Measurements from ENCODE around the gene PLA2G4E. TPM values are rescaled to one million over a fixed set of nuclear protein-coding genes. Genes with fewer than 3 reads are reported as not detected.

Gene PLA2G4E
- total RNA-seq, 1 experiment from 2014 or later = not detected

GRCh38 chr15:42048080-42048820 is 27.4 kb upstream of the PLA2G4E start:
- DNase-seq (ENCODE audit: low read depth, low spot score) (no peak), ATAC-seq (no peak)
- Histone ChIP-seq H3K4me2 (ENCODE audit: low read length) (no peak overlapping the region), H3K9ac (ENCODE audit: low read length) (no peak overlapping the region), H3K27ac (ENCODE audit: low read depth, low read length) (no peak overlapping the region), H3K27me3 (ENCODE audit: insufficient read depth, low read length) (no peaks in the 10 kb centered on the region), H4K20me1 (ENCODE audit: insufficient read depth) (no peaks in the 10 kb centered on the region), H3K36me3 (ENCODE audit: control insufficient read depth in 1 of 2, insufficient read depth in 2 of 2, low read length in 2 of 2) (no peaks in the 10 kb centered on the region), H3K4me3 (replicated peaks in 1 of 2; ENCODE audit: low read depth in 1 of 2, low read length in 2 of 2) (no peak overlapping the region), H3K4me1 (ENCODE audit: control insufficient read depth in 1 of 2, insufficient read depth in 2 of 2, low read length in 2 of 2) (no peaks in the 10 kb centered on the region), H2AFZ (ENCODE audit: low read depth, low read length, poor library complexity, severe bottlenecking) (no peak overlapping the region), H3K9me2 (ENCODE audit: insufficient read depth) (no peaks in the 10 kb centered on the region), H3K9me3 (ENCODE audit: control insufficient read depth in 1 of 2, insufficient read depth in 1 of 2, low read depth in 1 of 2, low read length in 2 of 2) (no peaks in the 10 kb centered on the region), H3K79me2 (ENCODE audit: insufficient read depth, low read length) (no peaks in the 10 kb centered on the region)
- CTCF ChIA-PET = no interaction called here
- BruUV-seq (replicated peaks) = no TSS peak
- intact Hi-C loops (cut with micrococcal nuclease) = no loop called here
- RAD21 ChIA-PET (ENCODE audit: low non-redundant PET in 1 of 2, low total read pairs in 2 of 2, uncharacterized antibody in 2 of 2, unreplicated experiment in 2 of 2) = no interaction called here
- POLR2A ChIA-PET = no interaction called here
- no peak for TF ChIP-seq ATF3 (IDR thresholded peaks at IDR 0.05)
- TF ChIP-seq SP1 (IDR thresholded peaks at IDR 0.05; ENCODE audit: low read depth) = no peak
- TF ChIP-seq CTCF (IDR thresholded peaks at IDR 0.05 in 2 of 3, conservative IDR thresholded peaks at IDR 0.05 in 1 of 3; ENCODE audit: borderline replicate concordance in 1 of 3, insufficient read depth in 1 of 3, low read depth in 2 of 3, low read length in 2 of 3) = no peak
- no peak for TF ChIP-seq EGR1 (IDR thresholded peaks at IDR 0.05; ENCODE audit: low read depth)
- no peak for TF ChIP-seq MAX (IDR thresholded peaks at IDR 0.05)
- TF ChIP-seq ZFX (IDR thresholded peaks at IDR 0.05) = no peak

- no peaks in the 10 kb centered on the region for H3K36me3 ChIP-seq (ENCODE audit: control insufficient read depth in 1 of 2, insufficient read depth in 2 of 2, low read length in 2 of 2)
- DNase-seq (ENCODE audit: low read depth, low spot score) (no peak), ATAC-seq (no peak)
- H2AFZ ChIP-seq (ENCODE audit: low read depth, low read length, poor library complexity, severe bottlenecking) = no peak overlapping the region
- no peaks in the 10 kb centered on the region for H3K79me2 ChIP-seq (ENCODE audit: insufficient read depth, low read length)
- H3K27me3 ChIP-seq (ENCODE audit: insufficient read depth, low read length) = no peaks in the 10 kb centered on the region
- H3K9ac ChIP-seq (ENCODE audit: low read length) = no peak overlapping the region
- no peaks in the 10 kb centered on the region for H4K20me1 ChIP-seq (ENCODE audit: insufficient read depth)
- no peaks in the 10 kb centered on the region for H3K9me3 ChIP-seq (ENCODE audit: control insufficient read depth in 1 of 2, insufficient read depth in 1 of 2, low read depth in 1 of 2, low read length in 2 of 2)
- ChIA-PET CTCF (no interaction called here), RAD21 (ENCODE audit: low non-redundant PET in 1 of 2, low total read pairs in 2 of 2, uncharacterized antibody in 2 of 2, unreplicated experiment in 2 of 2) (no interaction called here), POLR2A (no interaction called here)
- no peaks in the 10 kb centered on the region for H3K9me2 ChIP-seq (ENCODE audit: insufficient read depth)
- no TSS peak for BruUV-seq (replicated peaks)
- no peak overlapping the region for H3K4me2 ChIP-seq (ENCODE audit: low read length)
- intact Hi-C loops (cut with micrococcal nuclease) = no loop called here
- H3K4me1 ChIP-seq (ENCODE audit: control insufficient read depth in 1 of 2, insufficient read depth in 2 of 2, low read length in 2 of 2) = no peaks in the 10 kb centered on the region
- no peak overlapping the region for H3K27ac ChIP-seq (ENCODE audit: low read depth, low read length)
- H3K4me3 ChIP-seq (replicated peaks in 1 of 2; ENCODE audit: low read depth in 1 of 2, low read length in 2 of 2) = no peak overlapping the region
- TF ChIP-seq JUND (IDR thresholded peaks at IDR 0.05) = no peak
- TF ChIP-seq ATF3 (IDR thresholded peaks at IDR 0.05) = no peak
- TF ChIP-seq EZH2 (IDR thresholded peaks at IDR 0.05) = no peak
- TF ChIP-seq TCF7L2 (IDR thresholded peaks at IDR 0.05; ENCODE audit: borderline replicate concordance, extremely low read depth, insufficient read depth, insufficient read length) = no peak
- TF ChIP-seq POLR2A (IDR thresholded peaks at IDR 0.05; ENCODE audit: borderline replicate concordance, extremely low read depth, insufficient read depth, insufficient read length) = no peak
- TF ChIP-seq MAX (IDR thresholded peaks at IDR 0.05) = no peak
- TF ChIP-seq ZNF274 (IDR thresholded peaks at IDR 0.05; ENCODE audit: low read depth, low read length) = no peak
- no peak for TF ChIP-seq ELF1 (IDR thresholded peaks at IDR 0.05; ENCODE audit: borderline replicate concordance, low read depth)
- TF ChIP-seq REST (IDR thresholded peaks at IDR 0.05; ENCODE audit: low read depth) = no peak
Measured at GRCh38 chr15:42046597-42046996, 25.8 kb upstream of the PLA2G4E start.

Data from HCT116 (cell line).